Measurements from ENCODE around the gene ELMO1.

DNA sequence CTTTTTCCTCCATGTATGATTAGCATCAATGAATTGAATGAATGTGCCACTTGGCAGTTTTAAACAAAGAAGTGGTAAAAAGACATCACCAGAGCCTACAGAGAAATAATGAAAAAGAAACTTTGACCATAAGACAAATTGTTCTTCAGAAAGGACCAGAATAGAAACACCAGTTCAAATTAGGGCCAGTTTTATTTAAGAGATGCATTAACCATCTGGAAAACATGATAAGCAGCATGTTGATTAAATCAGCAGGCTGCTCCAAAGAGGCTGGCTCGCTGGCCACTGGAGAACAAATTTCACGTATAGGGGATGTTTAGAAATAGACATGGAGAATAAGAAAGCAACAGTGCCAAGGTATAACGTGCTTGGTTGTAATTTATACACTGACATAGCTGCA is 482.0 kb downstream of the ELMO1 start:
- TF ChIP-seq FOXM1 (IDR thresholded peaks at IDR 0.05; ENCODE audit: low read depth, low read length) (no peak), POLR2A (IDR thresholded peaks at IDR 0.05; ENCODE audit: low read depth, low read length) (no peak), TBL1XR1 (IDR thresholded peaks at IDR 0.05; ENCODE audit: low read depth, low read length) (no peak)

Measured in GM12878 (cell line).